Endothelial cell of umbilical vein (primary cell): Measurements from ENCODE around the gene MEA1. TPM values are rescaled to one million over a fixed set of nuclear protein-coding genes. Genes with fewer than 3 reads are reported as not detected.

Experiments used
- BruUV-seq: library from RNA; stranded (reverse); fragments of 400-500 nt; replicated peaks from 2 replicates; lab custom pipeline; 2021; lab: Mats Ljungman, UMichigan
- CTCF ChIA-PET: fragments of 300-600, 350-600 bp; sonication (Branson Sonifier 250); formaldehyde crosslinking; loops from one replicate; lab custom pipeline; 2021; ENCODE audit warnings: antibody characterized with exemption, inconsistent platforms; lab: Charles Lee
- POLR2A ChIA-PET: fragments of 300-600, 350-600 bp; sonication (Branson Sonifier 250); formaldehyde crosslinking; loops from one replicate; lab custom pipeline; 2021; ENCODE audit warnings: antibody characterized with exemption, inconsistent platforms; lab: Charles Lee
- DNase-seq: peaks from one replicate; pipeline ENCODE4 v3.0.0-alpha.2; 2011; ENCODE audit warnings: low read depth, low spot score
- FAIRE-seq: peaks from 2 replicates; lab custom pipeline; 2011; peaks lifted over from hg19 to GRCh38; lab: Jason Lieb, UNC
- H2AFZ ChIP-seq: 2 replicates; pipeline ENCODE4 v1.6.0; 2012; ENCODE audit warnings: low read depth, low read length, control low read depth, inconsistent platforms
- H3K27ac ChIP-seq: 2 replicates; pipeline ENCODE4 v1.5.1; 2011; ENCODE audit warnings: low read depth, mild to moderate bottlenecking, control low read depth, low read length, moderate library complexity; ENCODE audit not compliant: insufficient read depth
- H3K27me3 ChIP-seq, 2 experiments: 2 replicates each; pipeline versions ENCODE4 v1.6.0 to v1.6.1; 2011; ENCODE audit warnings: low read length in 2 of 2, mixed read lengths in 1 of 2; ENCODE audit not compliant: control insufficient read depth in 2 of 2, insufficient read depth in 2 of 2
- H3K36me3 ChIP-seq, 2 experiments: 2 replicates in 1 of 2; 3 replicates in 1 of 2; pipeline ENCODE4 v1.5.1; 2011; ENCODE audit warnings: low read length in 2 of 2, mild to moderate bottlenecking in 1 of 2, moderate library complexity in 1 of 2; ENCODE audit not compliant: control insufficient read depth in 2 of 2, insufficient read depth in 2 of 2; ENCODE audit errors: extremely low read depth in 1 of 2
- H3K4me1 ChIP-seq: 3 replicates; pipeline ENCODE4 v1.5.1; 2011; ENCODE audit warnings: mild to moderate bottlenecking, low read length; ENCODE audit not compliant: control insufficient read depth, insufficient read depth; ENCODE audit errors: extremely low read depth
- H3K4me2 ChIP-seq: 2 replicates; pipeline ENCODE4 v1.6.1; 2011; ENCODE audit warnings: low read length, control low read depth, mixed read lengths; ENCODE audit not compliant: insufficient read depth
- H3K4me3 ChIP-seq, 3 experiments: fragments of 200-600 bp in 1 of 3; sonication (generic), shearing (Covaris generic) in 1 of 3; replicated peaks in 1 of 3; 2 replicates each; pipeline ENCODE4 v1.5.1; 2011 to 2016; ENCODE audit warnings: control low read depth in 3 of 3, low read length in 3 of 3, mild to moderate bottlenecking in 2 of 3, inconsistent platforms in 1 of 3, low read depth in 1 of 3, moderate library complexity in 1 of 3; ENCODE audit not compliant: insufficient read depth in 1 of 3
- H3K79me2 ChIP-seq: 2 replicates; pipeline ENCODE4 v1.6.0; 2012; ENCODE audit warnings: low read length, inconsistent platforms; ENCODE audit not compliant: control insufficient read depth, insufficient read depth
- H3K9ac ChIP-seq: replicated peaks from 2 replicates; pipeline ENCODE3; 2011; ENCODE audit warnings: low read length, control low read depth; ENCODE audit not compliant: insufficient read depth; ENCODE audit errors: extremely low read depth
- H3K9me1 ChIP-seq: replicated peaks from 3 replicates; pipeline ENCODE4 v1.6.0; 2011; ENCODE audit warnings: mild to moderate bottlenecking, low read length; ENCODE audit not compliant: control insufficient read depth, insufficient read depth; ENCODE audit errors: extremely low read depth
- H3K9me3 ChIP-seq: replicated peaks from 2 replicates; pipeline ENCODE4 v1.5.1; 2012; ENCODE audit warnings: low read length, inconsistent platforms; ENCODE audit not compliant: control insufficient read depth, insufficient read depth
- H4K20me1 ChIP-seq: replicated peaks from 2 replicates; pipeline ENCODE3; 2011; ENCODE audit warnings: mild to moderate bottlenecking, low read length; ENCODE audit not compliant: control insufficient read depth, insufficient read depth; ENCODE audit errors: extremely low read depth
- CTCF ChIP-seq, 2 donors: IDR thresholded peaks; 1 replicate in 1 of 2; 2 replicates in 1 of 2; pipeline ENCODE4 v1.5.1; 2011; ENCODE audit warnings: low read length in 2 of 2, mild to moderate bottlenecking in 2 of 2, moderate library complexity in 2 of 2, control low read depth in 1 of 2, inconsistent platforms in 1 of 2, low read depth in 1 of 2; ENCODE audit not compliant: insufficient read depth in 1 of 2; ENCODE audit errors: extremely low read depth in 1 of 2
- EZH2 ChIP-seq: IDR thresholded peaks from 2 replicates; pipeline ENCODE4 v1.6.1; 2012; ENCODE audit warnings: borderline replicate concordance, low read depth, mild to moderate bottlenecking, moderate library complexity, low read length, inconsistent platforms; ENCODE audit not compliant: severe bottlenecking
- POLR2AphosphoS5 ChIP-seq: IDR thresholded peaks from 2 replicates; pipeline ENCODE4 v1.6.1; 2012; ENCODE audit warnings: low read depth, mild to moderate bottlenecking, control low read depth, low read length, moderate library complexity; ENCODE audit not compliant: insufficient read depth
- dilution Hi-C: fragments of 300-500 bp; cut with MboI; formaldehyde crosslinking; loops from one replicate; pipeline ENCODE4 v1.15.0; 2019; ENCODE audit warnings: low sequenced_read_pairs; ENCODE audit not compliant: extremely low pct_ligation_motif_present
- intact Hi-C: fragments of 100-400 bp; cut with micrococcal nuclease; formaldehyde crosslinking; loops from one replicate; pipeline ENCODE4 v1.10.0; 2022
- polyA plus RNA-seq, 4 experiments: library from polyadenylated mRNA; depleted of rRNA in 3 of 4; stranded (reverse) in 3 of 4; unstranded in 1 of 4; fragments of >200 nt; gene quantifications; 2 replicates each; pipeline versions ENCODE4 v1.2.1 to v1.2.3, GENCODE V29; 2011 to 2012; ENCODE audit warnings: missing spikeins in 1 of 4
- total RNA-seq: library from RNA; stranded (reverse); gene quantifications from 2 replicates; pipeline ENCODE4 v1.2.3, GENCODE V29; 2021

MEA1 gene
- total and polyA plus RNA-seq, 2 donors (not counting 3 experiments of a cell fraction or from before 2014, with no cell fraction given): 62.5 to 69.5 TPM

DNA sequence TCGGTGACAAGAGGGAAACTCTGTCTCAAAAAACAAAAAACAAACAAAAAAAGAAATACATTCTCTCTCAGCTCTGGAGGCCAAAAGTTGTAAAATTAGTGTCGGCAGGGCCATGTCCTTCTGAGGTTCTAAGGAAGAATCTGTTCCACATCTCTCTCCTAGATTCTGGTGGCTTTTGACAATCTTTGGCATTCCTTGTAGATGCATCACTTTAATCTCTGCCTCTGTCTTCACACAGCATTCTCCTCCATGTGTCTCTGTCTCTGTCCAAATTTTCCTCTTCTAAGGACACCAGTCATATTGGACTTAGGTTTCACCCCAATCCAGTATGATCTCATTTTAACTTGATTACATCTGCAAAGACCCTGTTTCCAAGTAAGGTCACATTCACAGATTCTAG, 20.3 kb downstream of the MEA1 start:
- Histone ChIP-seq H3K36me3 (peaks cover 0 to 10% of the 10 kb centered on the region in 2 experiments), H4K20me1 (no peaks in the 10 kb centered on the region), H3K79me2 (no peaks in the 10 kb centered on the region), H3K27ac (no peak overlapping the region), H3K9me3 (no peaks in the 10 kb centered on the region), H3K9ac (no peak overlapping the region), H3K27me3 (no peaks in the 10 kb centered on the region), H2AFZ (no peak overlapping the region), H3K4me2 (no peak overlapping the region), H3K4me3 (no peak overlapping the region), H3K9me1 (no peaks in the 10 kb centered on the region), H3K4me1 (peaks cover 5% of the 10 kb centered on the region)
- POLR2A ChIA-PET: interaction anchor here (0.6 kb wide), 1 partner anchor 225 kb away, joined by 3 read pairs; no protein-coding TSS in a partner anchor
- DNase-seq (no peak), FAIRE-seq (no peak)
- CTCF ChIA-PET: no interaction called here
- TF ChIP-seq CTCF (IDR thresholded peaks at IDR 0.05; ENCODE audit: extremely low read depth in 1 of 2, insufficient read depth in 1 of 2, low read depth in 1 of 2, low read length in 2 of 2) (no peak), EZH2 (no peak), POLR2AphosphoS5 (no peak)
- dilution Hi-C loops (no loop called here), intact Hi-C loops (no loop called here)
- BruUV-seq: no TSS peak

- Histone ChIP-seq H3K4me3 (no peak overlapping the region), H3K4me2 (no peak overlapping the region), H3K9ac (no peak overlapping the region), H2AFZ (no peak overlapping the region), H3K27me3 (no peaks in the 10 kb centered on the region), H3K9me1 (no peaks in the 10 kb centered on the region), H3K79me2 (peaks cover 15% of the 10 kb centered on the region), H4K20me1 (peaks cover 3% of the 10 kb centered on the region), H3K27ac (no peak overlapping the region), H3K9me3 (no peaks in the 10 kb centered on the region), H3K4me1 (peaks cover 15% of the 10 kb centered on the region), H3K36me3 (peaks cover 0 to 10% of the 10 kb centered on the region in 2 experiments)
- no peak for DNase-seq
- intact Hi-C loops: no loop called here
- ChIA-PET POLR2A (no interaction called here), CTCF (no interaction called here)
- no peak for TF ChIP-seq EZH2
- dilution Hi-C loops: no loop called here
- FAIRE-seq: no peak
- BruUV-seq: no TSS peak
Observed at GRCh38 chr6:42989923-42990322, 23.8 kb downstream of the MEA1 start.
